HG03196 (cell line): ENCODE data around the gene AP5B1.

Experiments
- ATAC-seq: cut with Tn5 transposase; IDR thresholded peaks from one replicate; pipeline ENCODE4 v1.9.1; 2021; ENCODE audit not compliant: unreplicated experiment

The AP5B1 gene

GRCh38 chr11:65786786-65787636 is 6.2 kb upstream of the AP5B1 start, which contains the start of gene OVOL1:
OVOL1 (plus strand) TSS chr11:65787063; CDS start chr11:65787374, 311 bp downstream.
- no peak for ATAC-seq

GRCh38 chr11:65786008-65786785 is 5.4 kb upstream of the AP5B1 start:
- no peak for ATAC-seq

- ATAC-seq: no peak
Observed at GRCh38 chr11:65785319-65786007, 4.7 kb upstream of the AP5B1 start.

GRCh38 chr11:65782816-65783228 is 2.0 kb upstream of the AP5B1 start:
- no peak for ATAC-seq

GRCh38 chr11:65781962-65782815 is 1.4 kb upstream of the AP5B1 start:
- ATAC-seq: no peak

GRCh38 chr11:65781152-65781961 is 581 bp upstream of the AP5B1 start:
- peak; percentile 13 for ATAC-seq

- ATAC-seq: peak; percentile 51
Observed at GRCh38 chr11:65779919-65780769, 632 bp downstream of the AP5B1 start.

- ATAC-seq: no peak
Observed at GRCh38 chr11:65779669-65779918, 1.2 kb downstream of the AP5B1 start.

- ATAC-seq: no peak
Observed at GRCh38 chr11:65778901-65779668, 1.7 kb downstream of the AP5B1 start.

GRCh38 chr11:65778431-65778900 is 2.3 kb downstream of the AP5B1 start:
- no peak for ATAC-seq

- ATAC-seq: no peak
Observed at GRCh38 chr11:65777821-65778361, 2.9 kb downstream of the AP5B1 start.

- ATAC-seq: no peak
Observed at GRCh38 chr11:65777241-65777640, 3.5 kb downstream of the AP5B1 start.

GRCh38 chr11:65776710-65777141 is 4.0 kb downstream of the AP5B1 start:
- no peak for ATAC-seq

- ATAC-seq: no peak
Observed at GRCh38 chr11:65776196-65776595, 4.6 kb downstream of the AP5B1 start.

- ATAC-seq: no peak
Observed at GRCh38 chr11:65774525-65775306, 6.1 kb downstream of the AP5B1 start.

- no peak for ATAC-seq
Observed at GRCh38 chr11:65773784-65774411, 6.9 kb downstream of the AP5B1 start.
